ENCODE measurements around the gene MISP3. TPM values are rescaled to one million over a fixed set of nuclear protein-coding genes. Genes with fewer than 3 reads are reported as not detected.
"Not testable (repeated sequence)": the region's sequence is repeated elsewhere in the genome, so short reads cannot be mapped to it uniquely, and the experiment has no call there.

Gene MISP3
- total RNA-seq, 4 donors from 2014 or later: 1.6 to 3.0 (median 2.8) TPM; not detected in 1

DNA sequence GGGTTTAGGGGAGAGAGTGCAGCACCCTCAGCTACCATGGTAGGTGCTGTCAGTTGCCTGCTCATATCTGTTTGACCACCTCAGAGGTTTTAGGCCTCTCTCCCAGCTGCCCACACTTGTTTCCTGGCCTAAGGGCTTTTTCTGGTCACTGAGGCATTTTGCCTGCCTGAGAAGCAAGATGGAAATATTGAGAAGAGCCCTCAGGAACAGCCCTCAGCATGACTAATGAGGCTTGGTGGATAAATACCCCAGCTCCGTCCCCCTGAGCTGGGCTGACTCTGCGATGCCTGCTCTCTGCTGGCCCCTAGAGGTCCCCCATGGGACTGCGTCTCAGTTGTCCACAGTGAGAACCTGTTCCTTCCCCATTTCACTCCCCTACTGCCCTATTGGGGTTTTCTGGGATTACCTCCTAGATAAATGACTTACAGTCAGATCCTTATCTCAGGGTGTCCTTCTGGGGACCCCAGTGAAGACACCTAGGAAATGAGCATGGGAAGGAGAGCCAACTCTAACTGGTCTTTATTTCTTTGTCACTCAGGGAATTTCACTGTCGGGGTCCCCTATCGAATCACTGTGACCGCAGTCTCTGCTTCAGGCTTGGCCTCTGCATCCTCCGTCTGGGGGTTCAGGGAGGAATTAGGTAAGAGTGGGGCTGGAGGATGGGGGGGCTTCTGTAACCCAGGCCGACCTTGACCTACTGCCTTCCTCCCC lies 24.0 kb upstream of the MISP3 start:
- no peak for ATAC-seq (ENCODE audit: low FRiP score)
- peak; percentile 45 for DNase-seq (ENCODE audit: low spot score)
- TF ChIP-seq, protein P1, sequence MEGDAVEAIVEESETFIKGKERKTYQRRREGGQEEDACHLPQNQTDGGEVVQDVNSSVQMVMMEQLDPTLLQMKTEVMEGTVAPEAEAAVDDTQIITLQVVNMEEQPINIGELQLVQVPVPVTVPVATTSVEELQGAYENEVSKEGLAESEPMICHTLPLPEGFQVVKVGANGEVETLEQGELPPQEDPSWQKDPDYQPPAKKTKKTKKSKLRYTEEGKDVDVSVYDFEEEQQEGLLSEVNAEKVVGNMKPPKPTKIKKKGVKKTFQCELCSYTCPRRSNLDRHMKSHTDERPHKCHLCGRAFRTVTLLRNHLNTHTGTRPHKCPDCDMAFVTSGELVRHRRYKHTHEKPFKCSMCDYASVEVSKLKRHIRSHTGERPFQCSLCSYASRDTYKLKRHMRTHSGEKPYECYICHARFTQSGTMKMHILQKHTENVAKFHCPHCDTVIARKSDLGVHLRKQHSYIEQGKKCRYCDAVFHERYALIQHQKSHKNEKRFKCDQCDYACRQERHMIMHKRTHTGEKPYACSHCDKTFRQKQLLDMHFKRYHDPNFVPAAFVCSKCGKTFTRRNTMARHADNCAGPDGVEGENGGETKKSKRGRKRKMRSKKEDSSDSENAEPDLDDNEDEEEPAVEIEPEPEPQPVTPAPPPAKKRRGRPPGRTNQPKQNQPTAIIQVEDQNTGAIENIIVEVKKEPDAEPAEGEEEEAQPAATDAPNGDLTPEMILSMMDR (IDR thresholded peaks at IDR 0.05): no peak

DNA sequence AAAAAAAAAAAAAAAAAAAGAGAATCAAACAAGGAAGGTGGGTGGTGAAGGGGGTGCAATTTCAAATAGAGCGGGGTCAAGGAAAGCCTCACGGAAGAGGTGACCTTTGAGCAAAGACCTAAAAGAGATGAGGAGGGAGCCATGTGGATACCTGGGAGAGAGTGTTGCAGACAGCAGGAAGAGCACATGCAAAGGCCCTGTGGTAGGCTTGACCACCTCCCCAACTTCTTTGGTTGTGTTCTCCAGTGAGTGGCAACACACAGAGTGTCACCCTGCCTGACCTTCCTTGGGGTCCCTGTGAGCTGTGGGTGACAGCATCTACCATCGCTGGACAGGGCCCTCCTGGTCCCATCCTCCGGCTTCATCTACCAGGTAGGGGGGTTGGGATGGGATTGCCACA lies 22.1 kb upstream of the MISP3 start:
- no peak for DNase-seq (ENCODE audit: low spot score)
- TF ChIP-seq, protein P1 (IDR thresholded peaks at IDR 0.05): no peak
- no peak for ATAC-seq (ENCODE audit: low FRiP score)

DNA sequence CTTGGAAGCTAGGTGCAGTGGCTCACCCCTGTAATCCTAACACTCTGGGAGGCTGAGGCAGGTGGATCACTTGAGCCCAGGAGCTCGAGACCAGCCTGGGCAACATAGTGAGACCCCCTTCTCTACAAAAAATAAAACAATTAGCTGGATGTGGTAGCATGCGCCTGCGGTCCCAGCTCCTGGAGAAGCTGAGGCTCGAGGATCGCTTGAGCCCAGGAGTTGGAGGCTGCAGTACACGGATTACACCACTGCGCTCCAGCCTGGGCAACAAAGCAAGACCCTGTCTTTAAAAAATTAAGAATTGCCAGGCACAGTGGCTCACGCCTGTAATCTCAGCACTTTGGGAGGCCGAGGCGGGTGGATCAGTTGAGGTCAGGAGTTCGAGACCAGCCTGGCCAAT lies 21.6 kb upstream of the MISP3 start:
- DNase-seq (ENCODE audit: low spot score); ATAC-seq (ENCODE audit: low FRiP score): not testable (repeated sequence)

DNA sequence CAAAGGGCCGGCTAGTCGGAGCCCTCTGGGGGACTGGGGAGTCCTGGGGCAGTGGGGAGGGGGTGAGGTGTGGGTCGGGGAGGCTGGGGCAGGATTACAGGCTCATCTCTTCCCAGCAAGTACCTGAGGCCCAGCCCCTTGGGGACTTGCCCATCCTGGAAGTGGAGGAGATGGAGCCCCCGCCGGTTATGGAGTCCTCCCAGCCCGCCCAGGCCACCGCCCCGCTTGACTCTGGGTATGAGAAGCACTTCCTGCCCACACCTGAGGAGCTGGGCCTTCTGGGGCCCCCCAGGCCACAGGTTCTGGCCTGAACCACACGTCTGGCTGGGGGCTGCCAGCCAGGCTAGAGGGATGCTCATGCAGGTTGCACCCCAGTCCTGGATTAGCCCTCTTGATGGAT lies 20.6 kb upstream of the MISP3 start:
- TF ChIP-seq, protein P1 (IDR thresholded peaks at IDR 0.05): no peak
- no peak for DNase-seq (ENCODE audit: low spot score)
- ATAC-seq (ENCODE audit: low FRiP score): no peak

DNA sequence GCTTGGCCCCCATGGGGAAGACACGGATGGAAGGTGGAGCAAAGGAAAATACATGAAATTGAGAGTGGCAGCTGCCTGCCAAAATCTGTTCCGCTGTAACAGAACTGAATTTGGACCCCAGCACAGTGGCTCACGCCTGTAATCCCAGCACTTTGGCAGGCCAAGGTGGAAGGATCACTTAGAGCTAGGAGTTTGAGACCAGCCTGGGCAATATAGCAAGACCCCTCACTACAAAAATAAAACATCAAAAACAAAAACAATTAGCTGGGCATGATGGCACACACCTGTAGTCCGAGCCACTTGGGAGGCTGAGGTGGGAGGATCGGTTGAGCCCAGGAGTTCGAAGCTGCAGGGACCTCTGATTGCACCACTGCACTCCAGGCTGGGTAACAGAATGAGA lies 20.1 kb upstream of the MISP3 start:
- DNase-seq (ENCODE audit: low spot score): no peak
- ATAC-seq (ENCODE audit: low FRiP score): no peak
- TF ChIP-seq, protein P1 (IDR thresholded peaks at IDR 0.05): no peak

DNA sequence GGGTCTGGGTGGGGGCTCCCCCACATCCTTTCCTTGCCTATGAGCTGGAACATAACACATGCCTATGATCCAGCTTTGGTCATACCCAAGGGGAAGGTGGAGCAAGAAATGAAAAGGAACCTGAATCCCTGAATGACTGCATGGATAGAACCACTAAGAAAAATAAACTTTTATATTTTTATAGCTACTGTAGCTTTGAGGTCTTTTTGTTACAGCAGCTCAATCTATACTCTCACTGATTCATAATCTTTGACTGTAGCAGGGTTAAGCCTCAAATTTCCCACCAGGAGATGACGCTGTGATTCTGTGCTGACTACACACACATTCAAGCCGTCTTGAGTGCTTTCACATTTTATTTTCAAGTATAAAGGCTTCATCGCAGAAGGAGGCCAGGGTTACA lies 19.6 kb upstream of the MISP3 start:
- TF ChIP-seq, protein P1 (IDR thresholded peaks at IDR 0.05): no peak
- ATAC-seq (ENCODE audit: low FRiP score) (no peak), DNase-seq (ENCODE audit: low spot score) (no peak)

DNA sequence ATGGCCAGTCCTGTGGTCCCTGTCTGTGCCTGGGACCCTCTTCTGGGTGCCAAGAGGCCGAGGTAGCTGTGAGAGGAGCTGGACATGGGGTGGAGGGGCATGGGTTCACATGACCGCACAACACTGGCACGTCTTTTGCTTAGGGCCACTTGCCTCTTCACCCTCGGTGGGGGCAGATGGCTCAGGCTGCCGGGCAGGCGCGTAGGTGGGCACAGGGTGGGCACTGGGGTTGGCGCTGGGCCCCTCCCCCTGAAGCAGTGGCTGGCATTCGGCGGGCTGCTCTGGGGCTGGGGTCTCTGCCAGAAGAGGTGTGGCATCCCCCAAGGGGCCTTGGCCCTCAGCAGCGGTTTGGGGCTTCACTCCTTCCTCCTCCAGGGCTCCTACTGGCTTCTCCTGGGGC lies 19.1 kb upstream of the MISP3 start:
- DNase-seq (ENCODE audit: low spot score): no peak
- TF ChIP-seq, protein P1 (IDR thresholded peaks at IDR 0.05): no peak
- ATAC-seq (ENCODE audit: low FRiP score): no peak
